ENCODE results near the gene SLC10A7.

- TF ChIP-seq POLR2AphosphoS5 (IDR thresholded peaks at IDR 0.05; ENCODE audit: low read length), result no peak
- no peak for TF ChIP-seq CTCF (IDR thresholded peaks at IDR 0.05 in 2 of 3, conservative IDR thresholded peaks at IDR 0.05 in 1 of 3; ENCODE audit: control insufficient read depth in 2 of 3, extremely low read depth in 1 of 3, insufficient read depth in 1 of 3, low read depth in 3 of 3, low read length in 3 of 3)
These were observed 192.6 kb downstream of the SLC10A7 start for GRCh38 chr4:146329050-146329716.
